Kidney glomerular epithelial cell (primary cell): Measurements from ENCODE around the gene ADO.
A peak's percentile ranks its signal among the peaks of the same experiment; 100 is the strongest.
"Not testable (repeated sequence)": the region's sequence is repeated elsewhere in the genome, so short reads cannot be mapped to it uniquely, and the experiment has no call there.

Experiments used
- DNase-seq: peaks from one replicate; lab custom pipeline; 2025; lab: John Stamatoyannopoulos, UW

The ADO gene

DNA sequence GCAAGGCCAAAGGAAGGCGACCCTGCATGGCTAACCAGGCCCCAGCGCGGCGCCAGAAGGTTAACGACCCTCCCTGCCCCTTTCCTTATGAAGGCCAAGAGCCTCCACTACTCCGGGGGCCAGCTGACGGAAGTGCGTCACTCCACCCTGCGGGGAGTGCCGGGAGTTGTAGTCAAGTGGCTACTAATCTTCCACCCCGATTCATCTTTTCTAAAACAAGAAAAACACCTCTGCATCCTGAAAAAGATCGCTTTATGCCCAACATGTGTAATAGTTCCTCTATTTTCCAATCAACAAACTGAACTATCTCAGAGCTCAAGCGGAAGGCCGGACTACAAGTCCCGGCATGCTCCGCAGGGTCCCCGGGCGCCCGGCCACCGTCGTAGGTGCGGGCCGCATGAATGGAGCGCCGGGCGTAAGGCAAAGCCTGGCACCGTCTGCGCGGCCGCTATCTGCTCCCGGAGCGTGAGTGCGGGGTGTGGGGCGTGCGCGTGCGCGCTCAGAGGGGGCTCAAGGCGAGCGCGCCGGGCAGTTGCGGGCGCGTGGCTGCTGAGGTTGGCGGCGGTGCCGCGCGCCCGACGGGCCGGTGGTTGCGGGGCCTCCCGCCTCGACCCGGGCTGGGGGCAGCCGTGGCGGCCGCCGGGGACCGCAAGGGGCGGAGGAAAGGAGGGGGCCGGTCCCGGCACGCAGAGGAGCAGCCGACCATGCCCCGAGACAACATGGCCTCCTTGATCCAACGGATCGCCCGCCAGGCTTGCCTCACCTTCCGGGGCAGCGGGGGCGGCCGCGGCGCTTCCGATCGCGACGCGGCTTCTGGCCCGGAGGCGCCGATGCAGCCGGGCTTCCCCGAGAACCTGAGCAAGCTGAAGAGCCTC, at the start of gene ADO:
ADO (plus strand) TSS at position 365 of the 875 bp plus-strand sequence; CDS start at position 705, 340 bp downstream.
- DNase-seq = peak; percentile 93

- no peak for DNase-seq
These were observed 49.6 kb upstream of the ADO start for GRCh38 chr10:62754963-62755362.

DNA sequence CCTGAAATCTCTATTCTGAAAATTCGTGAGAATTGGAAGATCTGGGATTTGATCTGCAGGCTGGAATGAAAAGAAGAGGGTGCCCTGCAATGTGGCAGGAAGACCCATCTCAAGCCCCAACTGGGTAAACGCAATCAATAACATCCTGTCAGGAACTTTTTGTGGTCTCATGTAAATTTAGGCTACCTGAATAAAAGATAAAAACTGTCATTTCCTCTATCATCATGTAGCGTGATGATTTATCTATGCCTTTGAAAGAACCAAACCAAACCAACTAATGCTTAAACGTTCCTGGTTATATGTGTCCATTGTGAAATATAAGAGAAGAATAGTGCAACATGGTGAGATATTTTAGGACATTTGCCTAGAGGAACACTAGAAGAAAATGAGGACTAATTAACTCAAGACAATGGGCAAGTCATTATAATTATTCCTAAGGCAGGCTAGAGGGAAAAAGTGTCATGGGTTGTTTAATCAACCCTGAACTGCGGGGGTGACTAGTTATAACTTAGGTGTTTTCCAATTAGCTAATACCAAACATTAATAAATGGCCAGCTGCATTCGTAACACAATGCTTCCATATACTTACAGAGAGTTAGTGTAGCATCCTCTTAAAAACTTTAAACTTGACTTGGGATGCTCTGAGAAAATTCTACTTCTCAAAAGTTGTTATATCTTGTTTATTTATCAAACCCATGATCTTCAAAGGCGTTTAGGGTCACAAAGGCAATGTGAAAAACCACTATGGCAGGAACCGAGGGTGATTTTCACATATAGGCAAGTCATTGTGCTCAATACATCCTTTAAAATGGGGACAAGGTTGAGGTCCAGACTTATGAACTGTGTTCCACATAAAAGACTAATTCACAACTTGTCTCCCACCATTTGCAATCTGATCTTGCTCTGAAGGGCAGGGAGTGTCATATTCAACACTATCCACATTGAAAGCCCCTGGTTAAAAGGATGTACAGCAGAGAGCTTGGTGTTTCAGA, 48.6 kb upstream of the ADO start:
- DNase-seq = no peak

DNA sequence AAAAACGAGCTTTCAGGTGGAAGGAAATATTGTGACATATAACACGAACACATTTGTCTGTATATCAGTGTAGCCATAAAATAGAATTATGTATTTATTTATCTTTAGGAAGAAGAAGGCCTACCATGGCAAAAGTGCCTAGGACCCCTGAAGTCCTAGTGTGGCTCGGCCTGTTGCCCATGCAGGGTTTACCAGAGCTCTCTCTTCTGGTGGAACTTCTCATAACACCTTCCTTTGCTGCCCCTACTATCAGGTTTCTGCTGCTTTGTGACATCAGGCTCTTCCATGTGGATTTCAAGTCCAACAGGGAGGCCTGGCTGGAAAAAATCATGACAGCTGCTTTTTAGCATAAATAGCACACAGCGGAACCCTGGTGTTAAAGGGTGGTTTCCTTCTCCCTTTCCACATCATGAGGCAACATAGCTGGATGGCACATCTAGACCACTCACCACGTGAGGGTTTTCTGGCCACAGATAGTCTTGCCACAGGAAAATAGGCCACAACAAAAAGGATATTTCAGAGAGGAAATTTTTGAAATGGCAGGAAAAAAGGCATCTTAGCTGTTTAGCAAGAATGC, 44.8 kb upstream of the ADO start:
- no peak for DNase-seq

- DNase-seq = no peak
These were observed 44.1 kb upstream of the ADO start for GRCh38 chr10:62760401-62760800.

DNA sequence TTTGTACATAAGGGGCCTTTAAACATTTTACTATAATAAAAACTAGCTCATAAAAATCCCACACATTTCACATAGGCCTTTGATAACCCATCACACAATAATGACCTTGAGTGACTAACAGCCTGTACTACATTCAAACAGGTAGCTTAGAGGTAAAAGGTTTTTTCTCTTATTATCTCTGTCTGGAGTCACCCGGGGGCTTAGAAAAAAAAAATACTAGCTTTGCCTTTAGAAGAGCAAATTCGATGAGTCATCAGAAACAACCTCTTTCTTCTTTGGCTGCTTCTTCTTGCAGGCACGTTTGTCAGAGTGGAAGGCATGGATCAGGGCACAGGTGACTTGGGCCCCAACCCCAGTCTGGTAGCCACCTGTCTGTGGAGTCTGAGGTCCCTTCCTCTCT, 43.4 kb upstream of the ADO start:
- no peak for DNase-seq

DNA sequence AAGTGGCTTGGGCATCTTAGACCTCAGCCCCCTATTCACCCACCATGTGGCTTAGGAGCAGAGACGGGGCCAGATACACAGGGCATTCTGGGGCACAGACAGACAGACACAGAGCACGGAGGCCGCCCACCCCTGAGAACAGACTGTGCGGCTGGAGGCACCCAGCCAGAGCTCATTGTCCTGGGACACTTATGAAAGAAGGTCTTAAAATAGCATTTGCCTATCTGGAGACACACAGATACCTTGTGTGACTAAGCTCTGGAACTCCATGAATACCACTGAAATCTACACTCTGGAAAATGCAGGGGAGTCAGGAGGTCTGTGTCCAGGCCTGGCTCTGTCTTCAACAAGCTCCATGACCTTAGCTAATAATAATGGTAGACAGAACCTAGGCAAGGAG, 41.4 kb upstream of the ADO start:
- DNase-seq = no peak

DNA sequence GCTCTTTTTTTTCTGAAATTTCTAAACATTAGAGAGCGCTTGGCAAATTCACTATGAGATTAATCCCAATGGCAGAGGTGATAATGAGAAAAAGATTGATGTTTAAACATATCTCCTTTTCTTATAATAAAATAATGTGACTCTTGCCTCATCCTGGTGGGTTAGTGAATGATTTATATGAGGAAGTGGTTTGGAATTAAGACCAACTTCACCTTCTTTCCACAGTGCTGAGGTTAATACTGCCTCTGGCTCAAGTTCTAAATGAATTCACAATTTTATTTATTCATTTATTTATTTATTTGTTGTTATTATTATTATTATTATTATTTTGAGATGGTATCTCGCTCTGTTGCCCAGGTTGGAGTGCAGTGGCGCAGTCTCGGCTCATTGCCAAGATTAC, 40.5 kb upstream of the ADO start:
- DNase-seq = no peak

DNA sequence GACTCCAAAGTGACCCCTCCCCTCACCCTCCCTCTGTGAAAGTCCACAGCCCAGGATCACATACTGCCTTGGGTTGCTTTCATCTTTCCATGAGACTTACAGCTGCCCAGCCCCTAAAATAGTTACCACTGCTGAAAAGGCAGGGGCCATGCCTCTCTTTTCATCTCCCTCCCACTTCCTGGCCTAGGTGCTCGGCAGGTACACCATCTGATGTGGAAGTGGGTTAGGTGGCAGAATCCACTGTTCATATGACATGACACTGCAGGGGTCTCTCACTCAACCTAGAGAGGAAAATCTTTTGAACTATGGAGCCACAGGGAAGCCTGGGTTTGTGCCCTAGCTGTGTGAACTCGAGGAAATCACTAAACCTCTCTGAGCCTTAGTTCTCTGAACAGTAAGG, 38.8 kb upstream of the ADO start:
- DNase-seq = no peak

DNA sequence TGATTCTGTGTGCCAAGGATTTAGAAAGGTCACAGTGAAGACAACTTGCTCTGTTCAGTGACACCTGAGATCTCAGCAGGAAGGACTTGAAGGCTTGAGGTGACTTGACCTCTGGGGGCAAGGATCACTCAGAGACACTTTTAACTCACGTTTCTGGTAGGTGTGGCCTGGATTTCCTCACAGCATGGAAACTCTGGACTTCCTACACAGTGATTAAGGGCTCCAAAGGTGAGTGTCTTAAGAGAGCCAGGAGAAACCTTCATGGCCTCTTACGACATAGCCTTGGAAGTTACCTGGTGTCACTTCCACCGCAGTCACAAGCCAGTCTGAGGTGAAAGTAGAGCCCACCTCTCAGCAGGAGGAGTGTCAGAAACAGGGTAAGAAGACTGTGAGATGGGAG, 38.1 kb upstream of the ADO start:
- no peak for DNase-seq

- DNase-seq = no peak
These were observed 34.8 kb upstream of the ADO start for GRCh38 chr10:62769574-62770242.

DNA sequence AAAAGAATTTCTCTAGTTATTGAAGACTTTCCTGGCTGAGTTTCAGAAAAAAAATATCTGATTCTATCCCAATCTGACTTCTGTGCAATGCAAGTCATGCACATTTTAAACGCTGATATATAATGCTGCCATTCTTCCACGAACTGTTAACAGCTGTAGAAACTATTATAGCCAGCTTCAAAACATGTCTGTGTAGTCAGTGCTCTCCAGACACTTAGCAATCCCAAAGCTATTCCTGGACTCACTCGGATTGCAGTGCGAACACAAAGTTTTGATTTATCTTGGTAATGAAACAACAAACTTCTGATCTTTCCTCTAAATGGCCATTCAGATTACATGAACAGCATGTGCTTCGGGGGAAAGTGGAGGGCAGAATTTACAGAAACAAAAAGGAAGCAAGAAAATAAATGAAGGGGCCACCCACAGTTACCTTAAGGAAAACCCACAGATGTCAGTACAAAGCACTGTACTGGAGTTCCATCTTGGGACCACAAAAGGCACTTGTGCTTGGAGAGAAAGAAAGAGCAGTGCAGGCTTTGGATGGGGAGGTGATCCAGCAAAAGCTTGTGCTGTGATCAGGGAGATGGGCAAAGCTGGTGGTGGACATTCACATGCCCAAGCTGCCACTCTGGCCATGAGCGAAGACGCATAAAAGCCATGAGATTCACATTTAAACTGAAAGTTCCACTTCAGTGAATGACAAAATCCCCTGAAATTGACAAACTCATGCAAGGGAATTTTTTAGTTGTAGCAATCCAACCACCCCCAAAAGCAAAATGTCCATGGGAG, 32.1 kb upstream of the ADO start:
- DNase-seq = no peak

GRCh38 chr10:62778125-62778524, 26.4 kb upstream of the ADO start:
- DNase-seq = no peak

DNA sequence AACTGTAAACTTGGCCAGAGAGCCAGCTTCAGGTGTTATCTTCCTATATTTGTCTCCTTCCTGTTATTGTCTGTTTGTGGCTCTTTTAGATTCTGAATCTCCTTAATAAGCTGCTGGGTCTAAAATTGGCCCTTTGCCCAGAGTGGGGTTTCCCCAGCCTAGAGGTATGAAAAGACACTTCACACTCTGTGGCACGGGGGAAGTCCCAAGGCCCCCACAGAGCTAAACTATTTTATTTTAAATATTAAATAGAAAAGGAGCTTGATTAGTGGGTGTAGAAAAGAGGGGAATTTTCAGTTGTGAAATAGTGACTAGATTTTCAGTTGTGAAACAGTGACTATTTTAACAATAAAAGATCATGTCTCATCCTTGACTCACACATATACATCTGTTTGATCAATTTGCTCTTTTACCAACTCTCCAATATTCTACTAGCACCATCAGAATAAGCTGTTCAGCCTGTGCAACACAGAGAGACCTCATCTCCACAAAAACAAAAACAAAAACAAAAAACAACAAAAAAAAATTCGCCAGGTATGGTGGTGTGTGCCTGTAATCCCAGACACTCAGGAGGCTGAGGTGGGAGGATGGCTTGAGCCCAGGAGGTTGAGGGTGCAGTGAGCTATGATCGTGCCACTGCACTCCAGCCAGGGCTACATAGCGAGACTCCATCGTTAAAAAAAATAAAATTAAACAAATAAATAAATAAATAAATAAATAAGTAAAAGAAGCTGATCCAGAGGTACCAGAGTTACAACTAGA, 24.9 kb upstream of the ADO start:
- peak; percentile 41 for DNase-seq

DNA sequence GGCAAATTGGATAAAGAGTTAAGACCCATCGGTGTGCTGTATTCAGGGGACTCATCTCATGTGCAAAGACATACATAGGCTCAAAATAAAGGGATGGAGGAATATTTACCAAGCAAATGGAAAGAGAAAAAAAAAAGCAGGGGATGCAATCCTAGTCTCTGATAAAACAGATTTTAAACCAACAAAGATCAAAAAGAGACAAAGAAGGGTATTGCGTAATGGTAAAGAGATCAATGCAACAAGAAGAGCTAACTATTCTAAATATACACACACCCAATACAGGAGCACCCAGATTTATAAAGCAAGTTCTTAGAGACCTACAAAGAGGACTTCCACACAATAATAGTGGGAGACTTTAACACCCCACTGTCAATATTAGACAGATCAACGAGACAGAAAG, 20.0 kb upstream of the ADO start:
- DNase-seq = not testable (repeated sequence)

DNA sequence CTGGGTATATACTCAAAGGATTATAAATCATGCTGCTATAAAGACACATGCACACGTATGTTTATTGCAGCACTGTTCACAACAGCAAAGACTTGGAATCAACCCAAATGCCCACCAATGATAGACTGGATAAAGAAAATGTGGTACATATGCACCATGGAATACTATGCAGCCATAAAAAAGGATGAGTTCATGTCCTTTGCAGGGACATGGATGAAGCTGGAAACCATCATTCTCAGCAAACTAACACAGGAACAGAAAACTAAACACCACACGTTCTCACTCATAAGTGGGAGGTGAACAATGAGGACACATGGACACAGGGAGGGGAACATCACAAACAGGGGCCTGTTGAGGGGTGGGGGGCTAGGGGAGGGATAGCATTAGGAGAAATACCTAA, 16.2 kb upstream of the ADO start:
- not testable (repeated sequence) for DNase-seq

GRCh38 chr10:62788861-62789467, 15.6 kb upstream of the ADO start:
- DNase-seq = no peak

GRCh38 chr10:62790019-62790555, 14.4 kb upstream of the ADO start:
- no peak for DNase-seq

- no peak for DNase-seq
These were observed 13.9 kb upstream of the ADO start for GRCh38 chr10:62790571-62790970.

GRCh38 chr10:62792261-62792660, 12.3 kb upstream of the ADO start:
- no peak for DNase-seq
